GM21619 (cell line): ENCODE results near the gene EPHA10.
A peak's percentile ranks its signal among the peaks of the same experiment; 100 is the strongest.

ENCODE experiments used
- ATAC-seq: cut with Tn5 transposase; IDR thresholded peaks from one replicate; pipeline ENCODE4 v1.9.1; 2021; ENCODE audit not compliant: unreplicated experiment

Gene EPHA10

DNA sequence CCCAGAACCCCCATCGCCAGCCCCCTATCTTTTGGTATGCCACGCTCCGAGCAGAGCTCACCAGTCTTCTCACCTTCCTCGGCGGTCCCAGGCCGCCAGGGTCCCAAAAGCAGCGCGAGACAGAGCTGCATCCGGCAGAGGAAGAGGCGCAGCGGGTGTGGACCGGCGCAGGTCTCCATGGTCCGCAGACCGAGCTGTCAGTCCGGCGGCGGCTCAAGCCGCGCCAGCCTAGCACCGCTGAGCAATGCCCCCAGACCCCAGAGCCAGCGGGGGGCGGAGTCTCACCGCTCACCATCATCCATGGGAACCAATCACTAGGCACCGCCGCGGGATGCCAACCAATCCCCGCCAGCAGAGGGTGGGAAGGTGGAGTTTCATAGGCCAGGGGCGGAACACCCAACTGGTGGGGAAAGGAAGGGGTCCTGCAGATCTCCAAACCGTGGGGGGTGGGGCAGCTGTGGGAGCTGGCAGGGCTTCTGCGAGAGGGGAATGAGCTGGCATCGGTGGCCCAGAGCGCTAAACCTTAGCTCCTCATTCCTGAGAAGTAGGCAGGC is at the start of gene EPHA10:
Gene EPHA10, minus strand, starts transcription at position 233 of the 554 bp plus-strand sequence. Its CDS starts 54 bp downstream, at position 179.
- no peak for ATAC-seq

DNA sequence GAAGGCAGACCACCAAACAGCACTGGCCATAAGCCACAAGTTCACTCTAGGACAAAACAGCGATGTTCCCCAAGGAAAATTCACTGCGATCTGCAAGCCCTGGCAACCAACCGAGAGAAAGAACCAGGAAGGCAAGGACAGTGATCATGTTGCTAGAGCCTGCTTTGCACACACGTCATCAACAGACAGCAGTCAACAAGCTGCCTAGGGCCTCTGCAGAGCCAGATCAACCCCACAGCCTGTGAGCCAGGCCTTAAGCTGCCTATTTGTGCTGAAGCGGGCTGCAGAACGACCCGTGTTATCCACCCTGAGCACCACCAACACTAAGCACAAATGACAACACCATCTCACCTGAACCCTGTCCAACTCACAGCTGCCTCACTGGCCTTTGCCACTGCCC is 49.3 kb upstream of the EPHA10 start:
- no peak for ATAC-seq

DNA sequence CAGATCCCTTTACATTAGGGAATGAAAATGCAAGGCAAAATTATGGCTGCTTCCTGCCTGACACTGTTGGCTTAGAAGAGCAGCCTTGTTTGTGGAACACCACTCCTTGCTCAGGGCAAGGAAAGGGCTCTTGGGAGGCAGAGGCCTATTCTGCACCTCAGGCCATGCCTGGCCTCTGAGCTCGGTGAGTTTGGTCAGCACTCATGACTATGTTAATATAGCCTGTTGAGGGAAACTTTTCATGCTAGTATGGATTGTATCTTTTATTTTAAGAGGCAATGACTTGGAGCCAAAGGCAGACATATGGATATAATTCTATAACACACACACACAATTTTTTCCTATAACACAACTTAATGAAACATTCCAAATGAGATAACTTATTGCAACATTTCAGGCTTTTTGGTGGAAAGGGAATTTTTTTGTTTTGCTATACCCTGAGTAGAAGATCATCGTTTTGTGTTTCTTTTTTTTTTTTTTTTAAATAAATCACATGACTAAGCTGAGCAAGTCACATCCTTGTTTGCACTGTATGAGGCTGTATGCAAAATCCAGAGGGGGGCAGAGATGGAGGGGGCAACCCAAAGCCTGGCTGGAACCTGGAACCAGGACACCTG is 48.7 kb upstream of the EPHA10 start:
- ATAC-seq: no peak

DNA sequence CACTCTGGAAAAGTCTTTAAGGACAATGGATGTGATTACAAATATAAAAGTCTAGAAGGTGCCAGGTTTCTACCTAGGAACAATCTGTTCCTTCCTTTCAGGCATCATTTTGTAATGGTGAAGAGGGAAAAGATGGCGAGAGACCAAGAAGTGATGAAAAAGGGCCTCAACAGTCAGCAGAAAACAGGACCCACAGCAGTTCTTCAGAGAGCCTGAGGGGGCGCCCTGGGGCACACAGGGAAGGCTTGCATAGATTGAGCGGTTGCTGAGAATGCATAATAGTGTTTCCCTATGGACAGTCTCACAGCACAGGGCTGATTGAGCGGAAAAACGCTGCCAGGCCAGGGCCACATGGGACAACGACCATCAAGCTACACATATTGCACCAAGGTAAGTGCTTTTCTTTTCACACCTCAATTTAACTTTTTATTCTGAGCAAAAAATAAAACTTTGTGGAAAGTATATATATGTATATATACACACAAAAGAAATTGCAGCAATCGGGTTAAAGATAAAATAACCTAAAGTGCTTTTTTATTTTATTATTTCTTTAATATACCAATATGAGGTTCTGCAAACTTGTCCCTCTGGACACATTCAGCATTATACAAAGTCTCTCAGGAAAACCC is 46.2 kb upstream of the EPHA10 start:
- no peak for ATAC-seq

DNA sequence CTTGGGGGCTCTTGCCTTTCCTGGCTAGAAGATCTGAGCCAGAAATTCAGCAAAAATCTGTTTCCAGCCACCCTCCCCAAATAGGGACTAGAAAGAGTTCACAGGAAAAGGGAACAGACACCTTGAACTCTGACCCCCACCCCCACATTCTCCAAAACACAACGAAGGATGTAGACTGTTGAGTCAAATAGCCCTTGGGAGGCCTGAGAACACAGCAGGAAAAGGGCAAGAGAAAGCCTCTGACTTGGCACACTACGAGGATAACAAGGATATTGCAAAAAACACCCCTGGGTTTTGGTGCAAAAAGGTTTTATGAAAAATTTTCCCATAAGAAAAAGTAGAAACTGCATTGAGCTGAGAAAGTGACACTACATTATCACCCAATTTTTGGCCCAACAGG is 45.0 kb upstream of the EPHA10 start:
- no peak for ATAC-seq

DNA sequence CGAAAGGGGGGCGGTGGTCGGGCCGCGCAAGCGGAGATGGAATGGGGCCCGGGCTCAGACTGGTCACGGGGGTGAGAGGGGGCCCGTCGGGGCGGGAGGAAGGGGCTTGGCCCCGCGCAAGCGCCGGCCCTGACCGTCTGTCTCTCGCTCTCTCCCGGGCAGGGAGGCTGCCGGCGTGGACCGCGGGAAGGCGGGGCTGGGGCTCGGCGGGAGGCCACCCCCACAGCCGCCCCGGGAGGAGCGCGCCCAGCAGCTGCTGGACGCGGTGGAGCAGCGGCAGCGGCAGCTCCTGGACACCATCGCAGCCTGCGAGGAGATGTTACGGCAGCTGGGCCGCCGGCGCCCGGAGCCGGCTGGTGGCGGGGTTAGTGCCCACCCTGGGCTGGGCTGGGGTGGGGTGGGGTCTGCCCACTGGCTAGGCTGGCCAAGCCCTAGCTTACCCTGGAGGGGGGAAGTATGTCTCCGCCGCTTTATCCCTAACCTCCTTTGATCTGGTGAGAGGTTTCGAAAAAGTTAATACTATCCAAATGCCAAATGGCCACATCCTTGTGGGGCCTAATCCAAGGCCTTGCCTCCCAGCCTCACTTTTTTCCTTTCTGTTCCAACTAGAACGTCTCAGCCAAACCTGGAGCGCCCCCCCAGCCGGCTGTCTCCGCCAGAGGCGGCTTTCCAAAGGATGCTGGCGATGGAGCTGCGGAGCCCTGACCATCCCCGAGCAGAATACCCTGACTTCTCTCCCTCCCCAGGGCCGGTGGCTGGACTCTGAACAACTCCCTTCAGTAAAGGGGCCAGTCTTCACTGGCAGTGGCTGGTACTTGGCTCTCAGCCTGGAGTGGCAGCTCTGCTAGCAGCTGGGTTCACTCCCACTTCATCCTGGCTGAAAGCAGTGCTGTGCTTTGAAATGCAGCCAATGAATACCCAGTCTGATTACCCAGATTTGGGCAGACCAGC is 43.7 kb upstream of the EPHA10 start:
- ATAC-seq: peak; percentile 30

DNA sequence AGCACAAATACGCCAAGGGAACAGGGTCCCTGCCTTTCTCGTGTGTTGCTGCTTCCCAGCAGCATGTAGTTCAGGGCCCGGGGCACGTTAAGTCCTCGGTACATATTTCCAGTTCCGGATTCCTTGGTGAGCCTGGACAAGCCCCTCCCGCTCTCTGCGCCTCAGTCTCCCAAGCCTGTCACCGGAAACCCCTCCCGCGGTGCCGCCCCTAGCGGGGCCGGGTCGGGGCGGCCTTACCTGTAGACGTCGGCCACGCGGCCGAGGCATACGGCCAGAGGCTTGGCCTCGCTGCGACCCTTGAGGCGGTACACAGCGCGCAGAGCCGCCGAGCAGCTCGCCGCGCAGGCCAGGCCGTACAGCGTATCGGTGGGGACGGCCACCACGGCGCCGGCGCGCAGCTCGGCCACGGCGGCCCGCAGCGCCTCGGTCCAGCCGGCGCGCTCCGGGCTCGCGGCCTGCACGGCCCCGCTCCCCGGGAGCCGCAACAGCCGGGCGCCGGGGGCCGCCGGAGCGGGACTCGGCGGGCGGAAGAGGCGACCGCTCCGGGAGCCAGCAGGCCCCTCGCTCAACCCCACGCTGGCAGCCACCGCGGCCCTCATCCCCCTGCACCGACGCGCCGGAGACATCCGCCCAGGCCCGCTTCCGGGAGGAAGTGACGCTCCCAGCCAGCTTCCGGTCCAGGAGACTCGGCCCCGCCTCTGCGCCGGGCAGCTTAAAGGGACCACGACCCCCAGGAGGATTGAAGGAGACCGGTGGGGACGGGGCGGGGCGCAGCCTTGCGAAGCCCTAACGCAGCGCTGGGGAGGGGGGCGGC is 42.8 kb upstream of the EPHA10 start, which contains the start of the genes C1orf122 and YRDC:
Gene C1orf122, plus strand, starts transcription at position 236 of the 814 bp plus-strand sequence. CDS start 615 bp downstream, outside the sequence.
Gene YRDC, minus strand, starts transcription at position 654 of the 814 bp plus-strand sequence. Its CDS starts 28 bp downstream, at position 626.
- peak; percentile 88 for ATAC-seq

DNA sequence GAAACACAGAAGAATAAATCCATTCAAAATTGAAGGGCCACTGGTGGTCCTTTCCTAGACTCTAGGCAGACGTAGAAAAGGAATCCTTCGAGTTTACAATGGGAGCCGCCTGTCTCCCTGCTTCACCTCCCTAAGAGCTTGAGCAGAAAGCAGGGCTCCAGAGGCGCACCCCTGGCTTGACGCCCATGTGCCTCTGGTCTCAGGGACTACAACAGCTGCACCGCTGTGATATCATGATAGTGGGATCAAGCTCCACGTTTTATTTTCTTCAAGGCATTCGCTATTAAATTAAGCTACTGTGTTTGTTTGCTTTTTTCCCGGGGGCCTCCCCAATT is 42.3 kb upstream of the EPHA10 start:
- no peak for ATAC-seq

DNA sequence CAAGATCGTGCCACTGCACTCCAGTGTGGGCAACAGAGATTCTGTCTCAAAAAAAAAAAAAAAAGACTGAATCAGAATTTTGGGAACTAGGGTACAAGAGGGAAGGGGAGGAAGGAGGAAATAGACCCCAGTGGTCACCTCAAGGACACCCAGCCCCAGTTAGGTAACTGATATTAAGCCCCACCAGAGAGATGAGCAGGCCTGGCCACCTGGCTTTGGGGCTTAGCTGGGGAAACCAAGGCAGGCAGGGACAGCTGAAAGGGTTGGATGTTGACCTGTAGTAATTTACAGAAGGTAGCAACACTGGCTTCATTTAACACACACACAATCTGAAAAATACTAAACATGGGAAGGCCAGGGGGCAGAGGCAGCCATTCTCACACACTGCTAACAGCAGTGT is 37.5 kb upstream of the EPHA10 start:
- no peak for ATAC-seq

DNA sequence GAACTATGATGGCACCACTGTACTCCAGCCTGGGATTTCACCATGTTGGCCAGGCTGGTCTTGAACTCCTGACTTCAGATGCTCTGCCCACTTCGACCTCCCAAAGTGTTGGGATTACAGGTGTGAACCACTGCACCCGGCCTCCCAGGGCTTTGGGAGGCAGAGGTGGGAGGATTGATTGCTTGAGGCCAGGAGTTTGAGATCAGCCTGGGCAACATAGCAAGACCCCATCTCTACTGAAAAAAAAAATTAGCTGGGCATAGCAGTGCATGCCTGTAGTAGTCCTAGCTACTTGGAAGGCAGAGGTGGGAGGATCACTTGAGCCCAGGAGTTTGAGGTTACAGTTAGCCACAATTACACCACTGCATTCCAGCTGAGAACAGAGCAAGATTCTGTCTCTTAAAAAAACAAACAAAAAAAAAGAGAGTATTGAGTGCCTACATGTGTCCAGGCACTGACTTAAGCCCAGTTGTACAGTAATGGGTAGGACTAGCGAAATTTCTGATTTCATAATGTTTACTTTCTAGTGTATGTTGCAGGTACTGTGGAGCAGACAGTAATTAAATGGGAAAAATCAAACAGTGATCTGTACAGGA is 32.9 kb upstream of the EPHA10 start:
- no peak for ATAC-seq

DNA sequence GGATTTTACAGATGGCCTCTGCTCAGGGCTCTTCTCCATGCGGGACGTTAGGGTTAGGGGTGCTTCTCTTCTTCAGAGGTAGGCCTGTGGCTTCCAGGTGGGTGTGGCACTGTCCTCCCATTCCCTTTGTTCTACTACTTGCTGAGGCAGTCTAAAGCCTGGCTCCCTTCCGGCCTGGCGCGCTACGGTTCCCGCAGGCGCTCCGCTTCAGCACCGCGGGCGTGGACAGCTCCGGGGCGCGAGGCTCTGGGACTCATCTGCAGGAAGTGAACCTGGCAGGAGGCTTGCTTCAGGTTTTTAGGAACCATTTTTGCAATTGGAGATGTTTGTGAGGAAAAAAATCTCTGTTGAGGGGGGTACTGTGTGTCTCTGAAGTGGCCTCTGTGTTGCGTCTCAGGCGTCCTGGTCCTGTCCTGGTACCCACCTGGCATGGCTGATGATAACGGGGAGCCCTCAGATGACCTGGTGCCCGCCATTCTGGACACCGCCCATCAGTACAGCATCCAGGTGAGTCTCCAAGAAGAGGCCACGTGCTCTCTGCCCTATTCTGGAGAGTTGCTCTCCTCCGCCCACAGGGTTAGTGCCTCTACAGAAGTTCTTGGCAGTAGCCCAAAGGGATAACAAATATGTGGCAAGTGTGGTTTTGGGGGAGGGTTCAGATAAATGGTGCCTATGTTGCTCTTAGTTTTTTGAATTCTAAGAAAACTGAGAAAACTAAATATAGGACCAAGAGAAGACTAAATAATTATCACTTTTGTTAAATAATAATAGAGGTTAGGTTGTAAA is 30.6 kb upstream of the EPHA10 start:
- no peak for ATAC-seq

DNA sequence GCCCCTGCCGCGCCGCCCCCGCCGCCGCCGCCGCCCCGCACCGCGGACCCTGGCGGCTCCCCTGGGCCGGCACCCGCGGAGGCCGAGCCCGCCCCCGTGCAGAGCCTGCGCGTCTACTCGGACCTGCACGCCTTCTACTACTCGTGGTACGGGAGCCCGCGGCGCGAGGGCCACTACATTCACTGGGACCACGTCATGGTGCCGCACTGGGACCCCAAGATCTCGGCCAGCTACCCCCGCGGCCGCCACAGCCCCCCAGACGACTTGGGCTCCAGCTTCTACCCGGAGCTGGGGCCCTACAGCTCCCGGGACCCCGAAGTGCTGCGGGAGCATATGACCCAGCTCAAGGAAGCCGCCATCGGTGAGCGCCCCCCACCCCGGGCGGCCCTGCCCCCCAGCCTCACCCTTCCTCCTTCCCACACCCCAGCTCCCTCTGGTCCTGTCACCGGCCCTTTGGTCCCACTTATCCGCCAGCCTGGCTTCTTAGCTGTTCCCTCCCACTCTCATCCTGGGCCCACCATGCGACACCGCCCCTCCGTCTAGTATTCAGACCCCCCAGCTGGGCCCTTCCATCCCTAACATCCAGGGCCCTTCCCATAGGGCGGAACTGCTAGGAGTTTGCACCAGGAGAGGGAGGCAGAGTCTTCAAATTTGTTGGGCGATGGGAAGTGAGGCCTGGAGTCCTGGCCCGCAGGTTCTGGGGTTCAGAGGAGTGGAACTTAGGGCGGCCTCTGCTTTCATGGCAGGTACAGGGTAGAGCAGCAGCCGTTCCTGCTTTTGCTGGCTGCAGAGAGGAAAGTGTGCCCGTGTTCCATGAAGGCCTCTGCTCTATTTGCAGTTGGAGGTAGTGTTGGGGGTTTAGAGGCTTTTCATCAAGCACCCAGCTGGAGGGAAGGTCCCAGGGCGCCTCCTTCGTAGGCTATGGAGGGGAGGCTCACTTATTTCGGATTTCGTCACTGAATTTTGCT is 29.7 kb upstream of the EPHA10 start:
- ATAC-seq: no peak

DNA sequence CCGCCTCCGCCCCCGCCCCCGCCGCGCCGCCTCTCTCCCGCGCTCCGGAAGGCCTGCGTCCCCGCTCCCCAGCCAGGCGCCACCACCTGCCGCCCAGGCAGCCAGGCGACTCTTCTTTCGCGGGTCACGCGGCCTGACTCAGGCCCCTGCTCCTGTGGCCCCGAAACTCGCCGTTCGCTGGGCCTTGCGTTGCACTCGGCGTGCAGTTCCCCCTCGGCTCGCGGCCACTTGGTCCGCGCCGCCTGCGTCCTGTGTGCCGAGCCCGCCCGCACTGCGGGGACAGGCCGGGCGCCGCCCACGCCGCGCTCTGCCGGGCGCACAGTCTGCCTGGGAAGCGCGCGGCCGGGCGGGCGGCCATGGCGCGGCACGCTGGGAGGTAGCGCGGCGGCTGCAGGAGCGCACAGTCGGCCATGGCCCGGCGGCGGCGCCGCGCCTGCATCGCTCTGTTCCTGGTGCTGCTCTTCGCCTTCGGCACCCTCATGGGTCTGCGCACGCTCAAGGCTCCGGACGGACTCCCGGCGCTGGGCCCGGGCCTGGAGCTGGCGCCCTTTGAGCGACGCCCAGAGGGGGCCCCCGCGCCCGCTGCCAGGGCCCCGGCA is 29.0 kb upstream of the EPHA10 start, which contains the start of gene MANEAL:
Gene MANEAL, plus strand, starts transcription at position 75 of the 599 bp plus-strand sequence. Its CDS starts 336 bp downstream, at position 411.
- peak; percentile 56 for ATAC-seq

DNA sequence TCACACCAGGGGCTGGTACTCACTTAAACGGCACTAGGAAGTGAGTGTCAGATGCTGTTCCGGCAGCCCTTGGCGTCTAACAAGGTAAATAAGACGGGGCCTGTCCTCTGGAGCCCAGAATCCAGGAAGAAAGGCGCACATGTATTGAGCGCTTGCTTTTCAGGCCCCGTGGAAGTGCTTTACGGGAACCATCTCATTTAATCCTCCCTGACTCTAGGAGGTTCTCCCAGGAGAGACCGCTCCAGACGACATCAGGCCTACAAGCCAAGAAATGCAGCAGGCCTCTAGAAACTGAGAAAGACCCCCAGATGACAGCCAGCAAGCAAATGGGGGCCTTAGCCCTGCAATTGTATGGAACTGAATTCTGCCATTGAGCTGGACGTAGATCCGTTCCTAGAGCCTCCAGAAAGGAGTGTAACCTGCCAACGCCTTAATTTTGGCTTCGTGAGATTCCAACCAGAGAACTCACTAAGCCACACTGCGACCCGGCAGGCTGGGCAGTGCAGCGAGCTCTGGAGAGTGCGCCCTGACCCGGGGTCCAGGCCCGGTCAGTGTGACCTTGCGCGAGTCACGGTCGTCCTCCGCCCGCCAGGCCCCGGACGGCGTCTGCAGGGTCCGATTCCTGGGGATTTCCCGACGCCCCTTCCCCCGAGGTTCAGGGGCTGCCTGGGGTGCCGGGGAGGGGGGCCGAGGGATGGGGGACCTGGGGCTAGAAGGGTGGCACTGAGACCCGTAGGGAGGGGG is 28.2 kb upstream of the EPHA10 start:
- no peak for ATAC-seq

DNA sequence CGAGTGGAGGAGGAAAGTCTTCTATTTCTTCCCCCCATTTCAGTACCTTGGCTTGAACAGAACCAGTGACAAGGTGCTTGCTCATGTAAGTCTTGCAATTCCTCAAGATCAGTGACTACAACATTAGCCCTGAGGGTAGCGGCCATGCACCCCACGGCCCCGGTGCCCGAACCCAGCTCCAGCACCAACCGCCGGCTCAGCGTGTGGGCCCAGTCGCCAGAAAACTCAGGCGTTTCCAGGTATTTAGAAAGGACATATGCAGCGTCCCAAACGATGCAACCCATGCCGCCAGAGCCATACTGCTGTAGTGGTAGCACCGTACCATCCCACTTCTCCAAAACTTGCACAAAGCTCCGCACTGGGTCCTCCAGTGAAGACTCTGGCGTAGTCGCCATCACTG is 17.6 kb upstream of the EPHA10 start:
- ATAC-seq: no peak

DNA sequence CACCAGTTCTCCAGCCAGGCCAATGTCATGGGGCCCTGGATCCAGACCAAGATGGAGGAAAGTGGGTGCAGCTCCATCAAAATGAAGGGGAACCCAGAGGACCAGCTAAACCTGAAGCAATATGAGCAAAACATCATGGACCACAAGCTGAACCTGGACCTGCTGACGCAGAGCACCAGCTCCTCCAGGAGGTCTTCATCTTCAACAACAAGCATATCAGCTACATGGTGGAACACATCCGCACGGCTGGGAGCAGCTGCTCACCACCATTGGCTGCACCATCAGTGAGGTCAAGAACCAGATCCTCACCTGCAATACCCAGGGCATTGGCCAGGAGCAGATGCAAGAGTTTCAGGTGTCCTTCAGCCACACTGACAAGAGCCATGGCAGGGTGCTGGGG is 13.7 kb upstream of the EPHA10 start:
- no peak for ATAC-seq

DNA sequence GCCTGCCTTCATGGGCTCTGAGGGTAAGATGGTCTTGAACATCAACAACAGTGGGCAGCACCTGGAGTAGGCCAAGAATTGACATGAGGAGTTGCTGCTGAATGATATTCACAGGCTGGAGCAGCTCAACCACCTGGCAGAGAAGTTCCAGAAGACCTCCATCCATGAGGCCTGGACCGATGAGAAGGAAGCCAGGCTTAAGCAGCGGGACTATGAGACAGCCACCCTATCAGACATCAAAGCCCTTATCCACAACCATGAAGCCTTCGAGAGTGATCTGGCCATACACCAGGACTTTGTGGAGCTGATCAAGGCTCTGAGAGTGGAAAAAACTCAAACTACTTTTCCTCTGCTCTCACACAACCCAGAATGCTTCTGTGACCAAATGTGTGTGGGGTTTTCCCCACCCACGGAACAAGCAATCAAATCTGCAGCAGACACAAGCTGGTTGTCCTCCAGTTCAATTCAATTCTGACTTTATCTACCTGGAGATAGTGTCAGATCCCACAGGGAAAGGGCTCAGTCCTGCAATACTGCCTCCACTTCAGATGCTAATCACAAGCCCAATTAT is 12.1 kb upstream of the EPHA10 start:
- no peak for ATAC-seq
